Mucosa of rectum (tissue), 2 donors: ENCODE measurements around the gene AGPAT3.

Experiments used
- H3K27ac ChIP-seq, 2 donors: one replicate each; pipeline ENCODE4 v1.7.0; 2013; ENCODE audit warnings: inconsistent platforms in 2 of 2, low read depth in 2 of 2, low read length in 2 of 2
- H3K27me3 ChIP-seq, 2 donors: one replicate each; pipeline ENCODE4 v1.7.0; 2013; ENCODE audit warnings: low read length in 2 of 2; ENCODE audit not compliant: control insufficient read depth in 2 of 2, insufficient read depth in 2 of 2
- H3K36me3 ChIP-seq, 2 donors: one replicate each; pipeline ENCODE4 v1.7.0; 2013; ENCODE audit warnings: low read length in 2 of 2; ENCODE audit not compliant: control insufficient read depth in 2 of 2, insufficient read depth in 2 of 2
- H3K4me1 ChIP-seq, 2 donors: one replicate each; pipeline ENCODE4 v1.7.0; 2013; ENCODE audit warnings: low read length in 2 of 2, mild to moderate bottlenecking in 1 of 2; ENCODE audit not compliant: control insufficient read depth in 2 of 2, insufficient read depth in 2 of 2
- H3K4me3 ChIP-seq, 2 donors: one replicate each; pipeline ENCODE4 v1.7.0; 2013; ENCODE audit warnings: low read length in 2 of 2
- H3K9ac ChIP-seq, 2 donors: one replicate each; pipeline ENCODE4 v1.7.0; 2013; ENCODE audit warnings: low read length in 2 of 2, low read depth in 1 of 2, mild to moderate bottlenecking in 1 of 2
- H3K9me3 ChIP-seq, 2 donors: one replicate each; pipeline ENCODE4 v1.7.0; 2013; ENCODE audit warnings: low read length in 2 of 2; ENCODE audit not compliant: control insufficient read depth in 2 of 2
- donor health status: healthy.
- donor health status: Normal muscosa, but diverticular disease.

The AGPAT3 gene

DNA sequence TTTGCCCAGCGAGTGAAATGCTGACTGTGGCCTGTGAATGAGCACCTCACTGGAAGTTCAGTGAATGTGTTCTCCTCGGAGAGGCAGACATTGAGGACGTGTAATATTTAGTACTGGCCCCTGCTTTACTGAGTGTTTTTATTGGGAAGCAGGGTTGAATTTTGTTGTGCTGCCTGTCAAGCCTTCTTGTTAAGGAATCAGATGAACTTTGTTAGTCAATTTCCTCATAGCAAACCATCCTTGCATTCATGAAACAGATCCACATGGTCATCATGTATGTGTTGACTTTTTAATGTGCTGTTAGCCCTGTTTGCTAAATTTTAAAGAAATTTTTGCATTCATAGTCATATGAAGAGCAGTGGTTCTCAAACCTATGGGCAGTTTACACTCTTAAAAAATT is 47.9 kb downstream of the AGPAT3 start:
- Histone ChIP-seq H3K4me1 (peaks cover 3 to 4% of the 10 kb centered on the region in 2 donors), H3K36me3 (peaks cover 4 to 9% of the 10 kb centered on the region in 2 donors), H3K27me3 (no peaks in the 10 kb centered on the region), H3K4me3 (no peak overlapping the region), H3K27ac (no peak overlapping the region), H3K9me3 (no peaks in the 10 kb centered on the region), H3K9ac (no peak overlapping the region)

DNA sequence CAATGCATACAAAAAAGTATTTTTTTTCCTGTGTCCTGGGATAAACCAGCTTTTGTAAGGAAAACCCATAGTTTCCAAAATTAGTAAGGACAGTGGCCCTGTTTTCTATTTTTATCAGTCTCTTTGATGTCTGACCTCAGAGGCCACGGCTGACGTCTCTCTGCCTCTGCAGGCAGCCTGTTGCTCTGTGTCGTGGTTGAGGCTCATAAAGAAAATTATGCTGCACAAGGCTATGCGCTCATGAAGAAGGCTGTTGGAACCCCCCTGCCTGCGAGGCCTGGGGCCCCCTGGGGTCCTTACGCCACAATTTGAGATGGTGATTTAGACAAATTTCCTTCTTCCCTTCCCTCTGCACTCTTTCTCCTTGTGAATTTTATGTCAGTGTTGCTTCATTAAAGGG is 48.9 kb downstream of the AGPAT3 start:
- Histone ChIP-seq H3K9ac (no peak overlapping the region), H3K4me3 (no peak overlapping the region), H3K36me3 (peaks cover 4 to 9% of the 10 kb centered on the region in 2 donors), H3K9me3 (no peaks in the 10 kb centered on the region), H3K27me3 (no peaks in the 10 kb centered on the region), H3K27ac (no peak overlapping the region), H3K4me1 (peaks cover 4 to 6% of the 10 kb centered on the region in 2 donors)

DNA sequence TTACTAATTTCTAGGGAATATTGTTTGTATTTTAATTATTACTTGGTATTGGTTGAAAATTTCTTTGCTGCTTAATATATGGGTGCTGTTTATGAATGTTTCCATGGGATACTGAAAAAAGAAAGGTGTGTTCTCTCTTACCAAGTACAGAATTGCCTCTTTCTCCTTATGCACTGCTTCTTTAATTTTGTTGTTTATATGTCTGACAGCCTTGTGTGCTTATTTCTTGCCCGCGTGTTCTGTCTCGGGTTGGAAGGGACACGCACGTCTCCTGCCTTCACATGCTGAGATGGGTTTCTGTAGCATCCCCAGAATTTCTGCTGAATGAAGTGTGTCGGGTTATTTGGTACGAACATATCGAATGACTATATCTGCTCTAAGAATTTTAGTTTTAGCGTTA is 51.1 kb downstream of the AGPAT3 start:
- no peaks in the 10 kb centered on the region for H3K9me3 ChIP-seq
- no peak overlapping the region for H3K4me3 ChIP-seq
- H3K27me3 ChIP-seq = no peaks in the 10 kb centered on the region
- peaks cover 4 to 10% of the 10 kb centered on the region in 2 donors for H3K4me1 ChIP-seq
- no peak overlapping the region for H3K9ac ChIP-seq
- no peak overlapping the region for H3K27ac ChIP-seq
- peaks cover 4 to 9% of the 10 kb centered on the region in 2 donors for H3K36me3 ChIP-seq

DNA sequence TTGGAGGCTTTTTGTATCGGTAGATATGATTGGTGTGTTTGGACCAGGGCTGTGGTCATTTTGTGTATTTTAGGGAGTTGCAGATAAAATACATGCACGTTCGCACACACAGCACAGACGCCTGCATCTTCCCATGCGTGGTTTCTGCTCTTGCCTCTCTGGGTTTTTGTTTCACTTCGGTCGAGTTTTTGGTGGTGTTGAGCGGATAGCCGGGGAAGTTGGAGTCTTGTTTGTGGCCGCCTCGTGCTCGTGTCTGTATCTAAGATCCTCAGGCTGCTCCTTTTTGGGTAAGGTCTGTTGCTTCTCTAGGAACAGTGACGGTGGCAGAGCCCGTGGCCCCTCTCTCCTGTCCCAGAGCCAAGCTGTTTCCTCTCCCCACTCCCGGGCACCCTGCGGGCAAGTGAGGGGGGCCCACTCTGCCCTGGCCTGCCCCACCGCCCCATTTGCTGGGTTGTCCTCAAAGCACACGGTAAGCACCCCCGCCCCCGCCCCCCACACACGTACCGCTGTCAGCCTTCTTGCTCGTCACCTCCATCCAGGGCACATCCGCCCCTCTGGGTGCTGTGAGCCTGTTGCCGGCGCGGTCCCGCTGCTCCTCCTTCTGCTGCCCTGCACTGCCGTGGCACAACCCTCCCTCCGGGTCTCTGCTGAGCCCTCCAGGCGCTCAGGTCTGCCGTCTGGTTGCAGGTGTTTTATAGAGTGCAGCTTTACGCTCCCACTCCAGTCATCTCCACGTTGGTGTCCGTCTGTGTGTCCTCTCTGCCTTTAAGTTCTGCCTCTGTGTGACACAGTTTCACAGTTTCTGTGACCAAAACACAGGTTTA is 51.9 kb downstream of the AGPAT3 start:
- no peaks in the 10 kb centered on the region for H3K9me3 ChIP-seq
- no peak overlapping the region for H3K9ac ChIP-seq
- H3K27ac ChIP-seq = peak overlapping the region in 1 of 2 donors; percentile 9
- peak overlapping the region; percentile 27 to 57 for H3K4me3 ChIP-seq
- H3K4me1 ChIP-seq = peaks cover 4 to 12% of the 10 kb centered on the region in 2 donors
- no peaks in the 10 kb centered on the region for H3K27me3 ChIP-seq
- peaks cover 3 to 9% of the 10 kb centered on the region in 2 donors for H3K36me3 ChIP-seq

DNA sequence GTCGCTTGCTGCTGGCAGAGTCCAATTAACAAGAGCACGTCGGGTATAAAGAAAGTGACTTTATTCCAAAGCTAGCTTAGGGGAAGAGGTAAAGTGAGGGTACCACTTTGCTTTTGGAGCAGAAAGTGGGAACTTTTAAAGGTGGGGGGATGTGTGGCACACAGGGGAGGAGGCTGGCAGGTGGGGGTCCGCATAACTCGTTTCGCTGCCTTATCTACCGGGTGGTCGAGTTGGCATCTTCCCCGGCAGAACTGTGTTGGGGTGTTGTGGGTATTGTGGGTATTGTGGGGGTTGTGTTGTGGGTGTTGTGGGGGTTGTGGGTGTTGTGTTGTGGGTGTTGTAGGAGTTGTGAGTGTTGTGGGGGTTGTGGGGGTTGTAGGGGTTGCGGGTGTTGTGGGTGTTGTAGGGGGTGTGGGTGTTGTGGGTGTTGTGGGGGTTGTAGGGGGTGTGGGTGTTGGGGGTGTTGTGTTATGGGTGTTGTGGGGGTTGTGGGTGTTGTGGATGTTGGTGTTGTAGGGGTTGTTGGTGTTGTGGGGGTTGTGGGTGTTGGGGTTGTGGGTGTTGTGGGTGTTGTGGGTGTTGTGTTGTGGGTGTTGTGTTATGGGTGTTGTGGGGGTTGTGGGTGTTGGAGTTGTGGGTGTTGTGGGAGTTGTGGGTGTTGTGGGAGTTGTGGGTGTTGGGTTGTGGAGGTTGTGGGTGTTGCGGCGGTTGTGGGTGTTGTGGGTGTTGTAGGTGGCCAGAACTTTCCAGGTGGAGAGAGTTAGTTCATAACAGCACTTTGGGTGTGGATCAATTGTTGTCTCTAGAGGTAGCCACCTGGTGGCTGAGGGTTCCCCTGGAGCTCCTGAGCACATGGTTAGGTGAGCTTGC is 52.7 kb downstream of the AGPAT3 start:
- no peak overlapping the region for H3K27ac ChIP-seq
- no peak overlapping the region for H3K9ac ChIP-seq
- H3K4me3 ChIP-seq = peak overlapping the region; percentile 27 to 41
- H3K27me3 ChIP-seq = no peaks in the 10 kb centered on the region
- H3K4me1 ChIP-seq = peaks cover 4 to 14% of the 10 kb centered on the region in 2 donors
- no peaks in the 10 kb centered on the region for H3K9me3 ChIP-seq
- H3K36me3 ChIP-seq = peaks cover 0 to under 1% of the 10 kb centered on the region in 2 donors

DNA sequence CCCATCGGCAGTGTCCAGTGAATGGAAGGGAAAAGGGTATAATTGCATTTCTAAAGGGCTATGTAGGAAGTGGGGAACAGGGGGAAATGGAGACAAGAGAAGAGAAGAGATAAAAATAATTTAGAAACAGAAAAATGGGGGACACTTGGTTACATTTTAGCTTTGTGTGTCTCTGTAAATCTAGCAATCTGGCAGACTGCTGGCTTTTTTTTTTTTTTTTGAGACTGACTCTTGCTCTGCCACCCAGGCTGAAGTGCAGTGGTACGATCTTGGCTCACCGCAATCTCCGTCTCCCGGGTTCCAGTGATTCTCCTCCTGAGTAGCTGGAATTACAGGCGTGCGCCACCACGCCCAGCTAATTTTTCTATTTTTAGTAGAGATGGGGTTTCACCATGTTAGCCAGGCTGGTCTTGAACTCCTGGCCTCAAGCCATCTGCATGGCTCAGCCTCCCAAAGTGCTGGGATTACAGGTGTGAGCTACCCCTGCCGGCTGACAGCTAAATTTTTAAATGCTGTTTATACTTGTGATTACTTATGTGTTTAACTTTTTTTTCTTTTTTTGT is 53.4 kb downstream of the AGPAT3 start:
- Histone ChIP-seq H3K36me3 (no peaks in the 10 kb centered on the region), H3K4me1 (peaks cover 4 to 14% of the 10 kb centered on the region in 2 donors), H3K27me3 (no peaks in the 10 kb centered on the region), H3K27ac (no peak overlapping the region), H3K4me3 (no peak overlapping the region), H3K9me3 (no peaks in the 10 kb centered on the region), H3K9ac (no peak overlapping the region)

DNA sequence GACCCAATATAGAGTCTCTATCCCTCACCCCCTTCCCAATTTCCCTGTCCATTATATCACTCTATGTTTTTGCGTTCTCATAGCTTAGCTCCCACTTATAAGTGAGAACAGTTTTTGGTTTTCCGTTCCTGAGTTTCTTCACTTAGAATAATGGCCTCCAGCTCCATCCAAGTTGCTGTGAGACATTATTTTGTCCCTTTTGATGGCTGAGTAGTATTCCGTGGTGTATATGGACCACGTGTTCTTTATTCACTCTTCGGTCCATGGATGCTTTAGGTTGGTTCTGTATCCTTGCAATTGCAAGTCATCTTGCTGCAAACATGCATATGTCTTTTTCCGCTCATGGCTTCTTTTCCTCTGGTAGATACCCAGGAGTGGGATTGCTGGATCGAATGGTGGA is 54.3 kb downstream of the AGPAT3 start:
- Histone ChIP-seq H3K9ac (no peak overlapping the region), H3K27me3 (no peaks in the 10 kb centered on the region), H3K9me3 (no peaks in the 10 kb centered on the region), H3K27ac (no peak overlapping the region), H3K4me1 (peaks cover 4 to 11% of the 10 kb centered on the region in 2 donors), H3K36me3 (no peaks in the 10 kb centered on the region), H3K4me3 (no peak overlapping the region)

DNA sequence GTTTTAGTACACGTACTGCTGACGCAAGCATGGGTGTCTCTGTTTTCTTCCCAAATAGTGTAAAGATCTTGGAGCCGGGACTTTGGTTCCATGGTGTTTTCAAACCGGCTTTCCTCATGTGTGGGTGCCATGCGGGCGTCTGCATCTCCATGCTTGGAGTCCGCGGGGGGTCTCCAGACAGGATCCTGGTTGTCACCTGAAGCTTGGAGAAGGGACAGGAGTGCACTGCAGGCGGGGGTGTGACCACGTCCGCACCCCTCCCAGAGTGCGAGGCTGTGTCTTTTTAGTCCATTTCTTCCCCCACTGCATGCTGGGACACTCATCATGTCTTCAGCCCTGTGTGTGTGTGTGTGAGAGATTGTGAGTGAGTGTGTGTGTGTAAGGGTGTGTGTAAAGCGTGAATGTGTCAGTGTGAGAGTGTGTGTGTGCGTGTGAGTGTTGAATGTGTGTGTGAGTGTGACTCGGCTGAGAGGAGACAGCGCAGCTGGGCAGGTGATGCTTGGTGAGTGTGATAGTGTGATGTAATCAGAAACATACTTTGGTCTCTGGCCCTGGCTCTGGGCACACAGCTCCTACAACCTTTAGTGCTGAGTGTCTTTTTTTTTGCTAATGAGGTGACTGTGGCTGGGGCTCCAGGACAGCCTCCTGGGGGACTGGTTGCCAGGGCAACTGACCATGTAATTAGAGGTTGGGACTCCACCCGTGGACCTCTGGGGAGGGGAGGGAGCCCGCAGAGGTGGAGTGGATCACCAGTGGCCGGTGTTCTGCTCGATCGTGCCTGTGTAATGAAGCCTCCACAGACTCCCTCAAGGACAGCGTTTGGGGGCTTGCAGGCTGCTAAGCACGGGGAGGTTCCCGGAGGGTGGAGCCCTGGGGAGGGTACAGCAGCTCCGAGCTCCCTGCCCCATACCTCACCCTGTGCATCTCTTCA is 55.1 kb downstream of the AGPAT3 start:
- Histone ChIP-seq H3K4me3 (no peak overlapping the region), H3K9ac (no peak overlapping the region), H3K4me1 (peaks cover 13 to 17% of the 10 kb centered on the region in 2 donors)

DNA sequence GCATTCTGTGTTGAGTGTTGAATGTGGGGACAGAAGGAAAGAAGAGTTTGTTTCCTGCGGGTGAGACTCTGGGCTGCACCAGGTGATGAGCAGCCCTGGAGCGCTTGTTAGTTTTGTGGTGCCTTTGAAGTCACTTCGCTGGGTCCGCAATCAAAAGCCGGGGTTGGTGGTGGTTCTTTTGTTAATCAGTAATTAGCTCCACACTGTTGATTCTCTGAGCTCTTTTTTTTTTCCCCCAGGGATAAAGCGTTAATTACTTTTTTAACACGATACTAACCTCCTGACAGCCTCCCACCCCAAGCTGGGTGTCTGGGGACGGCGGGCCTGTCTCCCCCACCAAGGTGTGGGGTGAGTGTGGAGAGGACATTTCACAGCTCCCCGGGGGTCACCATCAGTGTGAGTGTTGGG is 56.6 kb downstream of the AGPAT3 start:
- H3K9ac ChIP-seq = no peak overlapping the region
- peaks cover 0 to 3% of the 10 kb centered on the region in 2 donors for H3K36me3 ChIP-seq
- peaks cover 19 to 22% of the 10 kb centered on the region in 2 donors for H3K4me1 ChIP-seq
- no peak overlapping the region for H3K27ac ChIP-seq
- no peaks in the 10 kb centered on the region for H3K9me3 ChIP-seq
- H3K4me3 ChIP-seq = no peak overlapping the region
- H3K27me3 ChIP-seq = no peaks in the 10 kb centered on the region

More for the DNA sequence above, 55.1 kb downstream of the AGPAT3 start:
- no peaks in the 10 kb centered on the region for H3K27me3 ChIP-seq
- no peaks in the 10 kb centered on the region for H3K36me3 ChIP-seq
- H3K27ac ChIP-seq = no peak overlapping the region
- H3K9me3 ChIP-seq = no peaks in the 10 kb centered on the region
